Measurements from ENCODE around the gene CRYGS. TPM values are rescaled to one million over a fixed set of nuclear protein-coding genes. Genes with fewer than 3 reads are reported as not detected.
A peak's percentile ranks its signal among the peaks of the same experiment; 100 is the strongest.

Gene CRYGS
- total RNA-seq, 2 experiments from 2014 or later, result 1.4 to 2.6 TPM

- Mint-ChIP-seq H3K27ac (peak overlapping the region; percentile 0), H3K4me1 (ENCODE audit: low read depth) (peaks cover 68% of the 10 kb centered on the region), H3K9me3 (peaks cover 4% of the 10 kb centered on the region), H3K4me3 (no peak overlapping the region), H3K36me3 (ENCODE audit: low read depth) (peaks cover 3% of the 10 kb centered on the region), H3K27me3 (no peaks in the 10 kb centered on the region)
- ChIA-PET POLR2A (no interaction called here), CTCF (interaction anchor here (1.1 kb wide), 3 partner anchors 20 to 102 kb away, joined by 3 to 5 read pairs (median 4); no protein-coding TSS in a partner anchor)
- intact Hi-C loops (cut with micrococcal nuclease), result loop anchor here (2.0 kb wide), 1 partner anchor 20 kb away; no protein-coding TSS in a partner anchor
- TF ChIP-seq CTCF (IDR thresholded peaks at IDR 0.05), result no peak
- peak; percentile 40 for ATAC-seq
- DNase-seq, result peak; percentile 25
Observed at GRCh38 chr3:186514296-186515002, 29.7 kb downstream of the CRYGS start.

GRCh38 chr3:186513386-186513785, 30.8 kb downstream of the CRYGS start:
- CTCF ChIA-PET, result interaction anchor here (0.8 to 1.4 kb wide), 10 partner anchors 10 to 570 kb away, joined by 3 to 5 read pairs (median 3); no protein-coding TSS in a partner anchor
- Mint-ChIP-seq H3K4me1 (ENCODE audit: low read depth) (peaks cover 57% of the 10 kb centered on the region), H3K36me3 (ENCODE audit: low read depth) (peaks cover 3% of the 10 kb centered on the region), H3K4me3 (no peak overlapping the region), H3K27me3 (no peaks in the 10 kb centered on the region), H3K9me3 (peaks cover 4% of the 10 kb centered on the region), H3K27ac (no peak overlapping the region)
- TF ChIP-seq CTCF (IDR thresholded peaks at IDR 0.05), result no peak
- DNase-seq, result no peak
- POLR2A ChIA-PET, result interaction anchor here (0.6 to 1.0 kb wide), 2 partner anchors 70 to 270 kb away, joined by 3 read pairs; partner anchors contain the start of gene EIF4A2
- no peak for ATAC-seq
- intact Hi-C loops (cut with micrococcal nuclease), result no loop called here

GRCh38 chr3:186512570-186513302, 31.4 kb downstream of the CRYGS start:
- Mint-ChIP-seq H3K27me3 (no peaks in the 10 kb centered on the region), H3K36me3 (ENCODE audit: low read depth) (peaks cover 3% of the 10 kb centered on the region), H3K4me3 (no peak overlapping the region), H3K4me1 (ENCODE audit: low read depth) (peaks cover 51% of the 10 kb centered on the region), H3K9me3 (peaks cover 4% of the 10 kb centered on the region), H3K27ac (no peak overlapping the region)
- intact Hi-C loops (cut with micrococcal nuclease), result no loop called here
- POLR2A ChIA-PET, result interaction anchor here (0.6 to 1.0 kb wide), 2 partner anchors 70 to 271 kb away, joined by 3 read pairs; partner anchors contain the start of gene EIF4A2
- ATAC-seq (no peak), DNase-seq (no peak)
- TF ChIP-seq CTCF (IDR thresholded peaks at IDR 0.05), result no peak
- CTCF ChIA-PET, result interaction anchor here (0.8 to 1.4 kb wide), 10 partner anchors 10 to 570 kb away, joined by 3 to 5 read pairs (median 3); no protein-coding TSS in a partner anchor

- ATAC-seq (no peak), DNase-seq (no peak)
- ChIA-PET CTCF (interaction anchor here (1.7 kb wide), 1 partner anchor 29 kb away, joined by 6 read pairs; no protein-coding TSS in a partner anchor), POLR2A (no interaction called here)
- TF ChIP-seq CTCF (IDR thresholded peaks at IDR 0.05), result no peak
- no peaks in the 10 kb centered on the region for H3K27me3 Mint-ChIP-seq
- H3K4me1 Mint-ChIP-seq (ENCODE audit: low read depth), result peaks cover 46% of the 10 kb centered on the region
- no peak overlapping the region for H3K27ac Mint-ChIP-seq
- peaks cover 2% of the 10 kb centered on the region for H3K9me3 Mint-ChIP-seq
- intact Hi-C loops (cut with micrococcal nuclease), result no loop called here
- H3K4me3 Mint-ChIP-seq, result no peak overlapping the region
- peaks cover 2% of the 10 kb centered on the region for H3K36me3 Mint-ChIP-seq (ENCODE audit: low read depth)
Observed at GRCh38 chr3:186511702-186512101, 32.5 kb downstream of the CRYGS start.
